GM10847 (cell line): Measurements from ENCODE around the gene TRIM27.

Experiments
- POLR2A ChIP-seq: IDR thresholded peaks from 2 replicates; pipeline ENCODE4 v1.6.1; 2011; ENCODE audit not compliant: insufficient read length; ENCODE audit errors: extremely low read depth

TRIM27 gene

GRCh38 chr6:28923318-28924102 lies at the start of gene TRIM27:
Gene TRIM27, minus strand, starts transcription at chr6:28923985. Its CDS starts 353 bp downstream, at chr6:28923632.
- TF ChIP-seq POLR2A = peak; percentile 93

DNA sequence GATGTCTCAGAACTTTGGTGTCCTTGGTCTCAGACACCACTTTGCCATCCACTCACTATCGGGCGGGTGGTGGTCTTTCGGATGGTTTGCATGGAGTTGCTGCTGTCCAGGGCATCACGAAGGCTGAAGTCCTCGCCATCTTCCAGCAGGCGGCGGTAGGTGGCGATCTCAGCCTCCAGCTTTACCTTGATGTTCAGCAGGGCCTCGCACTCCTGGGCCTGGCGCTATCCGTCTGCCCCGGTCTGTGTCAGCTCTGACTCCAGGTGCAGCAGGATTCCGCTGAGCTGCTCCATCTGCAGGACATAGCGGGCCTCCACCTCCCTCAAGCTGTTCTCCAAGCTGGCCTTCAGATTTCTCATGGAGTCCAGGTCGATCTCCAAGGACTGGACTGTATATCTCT lies 45.3 kb upstream of the TRIM27 start:
- TF ChIP-seq POLR2A = no peak

- no peak for TF ChIP-seq POLR2A
Observed at GRCh38 chr6:28968476-28968875, 44.7 kb upstream of the TRIM27 start.

- TF ChIP-seq POLR2A = no peak
Observed at GRCh38 chr6:28965706-28966105, 41.9 kb upstream of the TRIM27 start.

DNA sequence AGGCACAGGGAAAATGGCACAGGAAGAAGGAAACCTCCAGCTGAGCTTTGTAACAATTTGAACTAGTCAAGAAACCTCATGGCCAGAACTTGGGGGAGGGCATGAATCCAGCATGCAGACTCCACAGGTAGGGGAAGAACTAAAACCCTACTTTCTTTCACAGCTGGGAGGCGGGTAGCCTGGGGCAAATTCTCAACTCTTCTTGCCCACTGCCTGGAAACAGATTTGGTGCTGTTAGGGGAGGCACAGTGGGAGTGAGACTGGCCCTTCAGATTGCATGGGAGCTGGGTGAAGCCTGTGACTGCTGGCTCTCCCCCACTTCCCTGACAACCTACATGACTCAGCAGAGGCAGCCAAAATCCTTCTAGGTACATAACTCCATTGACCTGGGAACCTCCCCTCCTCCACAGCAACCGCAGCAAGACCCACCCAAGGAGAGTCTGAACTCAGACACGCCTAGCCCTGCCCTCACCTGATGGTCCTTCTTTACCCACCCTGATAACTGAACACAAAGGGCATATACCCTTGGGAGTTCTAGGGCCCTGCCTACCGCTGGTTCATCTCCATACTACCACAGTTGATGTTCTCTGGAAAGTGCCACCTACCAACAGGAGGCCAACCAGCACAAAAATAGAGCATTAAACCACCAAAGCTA lies 37.2 kb upstream of the TRIM27 start:
- TF ChIP-seq POLR2A = no peak

- TF ChIP-seq POLR2A = no peak
Observed at GRCh38 chr6:28956331-28956730, 32.5 kb upstream of the TRIM27 start.

- TF ChIP-seq POLR2A = no peak
Observed at GRCh38 chr6:28953585-28954258, 29.9 kb upstream of the TRIM27 start.

GRCh38 chr6:28953039-28953584 lies 29.3 kb upstream of the TRIM27 start:
- TF ChIP-seq POLR2A = no peak

DNA sequence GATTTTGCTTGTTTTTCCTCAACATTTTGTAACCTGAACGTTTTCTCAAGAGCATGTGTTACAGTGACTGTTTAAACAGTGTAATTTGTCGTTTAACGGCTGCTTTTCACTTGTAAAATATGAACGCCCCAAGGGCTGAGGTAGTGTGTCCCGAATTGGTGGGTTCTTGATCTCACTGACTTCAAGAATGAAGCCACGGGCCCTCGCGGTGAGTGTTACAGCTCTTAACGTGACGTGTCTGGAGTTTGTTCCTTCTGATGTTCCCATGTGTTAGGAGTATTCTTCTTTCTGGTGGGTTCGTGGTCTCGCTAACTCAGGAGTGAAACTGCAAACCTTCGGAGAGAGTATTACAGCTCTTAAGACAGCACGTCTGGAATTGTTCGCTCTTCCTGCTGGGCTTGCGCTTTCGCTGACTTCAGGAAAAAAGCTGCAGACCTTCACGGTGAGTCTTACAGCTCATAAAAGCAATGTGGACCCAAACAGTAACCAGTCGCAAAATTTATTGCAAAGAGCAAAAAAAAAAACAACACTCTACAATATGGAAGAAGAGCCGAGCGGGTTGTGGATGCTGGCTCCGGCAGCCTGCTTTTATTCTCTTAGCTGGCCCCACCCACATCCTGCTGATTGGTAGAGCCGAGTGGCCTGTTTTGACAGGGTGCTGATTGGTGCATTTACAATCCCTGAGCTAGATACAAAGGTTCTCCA lies 25.1 kb upstream of the TRIM27 start:
- TF ChIP-seq POLR2A = no peak

DNA sequence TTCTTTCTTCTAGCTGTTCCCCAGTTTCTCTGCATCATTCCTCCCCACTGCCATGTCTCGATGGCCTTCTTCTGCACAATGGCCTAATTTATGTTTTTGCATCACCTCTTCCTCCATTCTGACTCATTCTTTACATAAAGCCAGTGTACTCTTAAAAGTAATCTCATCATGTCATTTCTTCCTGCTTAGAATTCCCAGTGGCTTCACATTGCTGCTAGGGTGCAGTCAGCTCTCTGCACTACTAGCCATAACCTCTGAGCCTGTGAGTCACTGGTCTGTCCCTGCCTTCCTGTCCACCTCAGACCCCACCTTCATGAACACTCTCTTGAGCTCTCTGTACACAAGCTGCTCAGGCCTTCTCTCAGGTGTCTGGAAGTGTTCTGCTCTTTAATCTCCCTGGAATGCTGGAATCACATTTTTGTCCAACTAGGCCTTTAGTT lies 24.1 kb upstream of the TRIM27 start:
- no peak for TF ChIP-seq POLR2A

GRCh38 chr6:28947067-28947765 lies 23.4 kb upstream of the TRIM27 start:
- TF ChIP-seq POLR2A = no peak

GRCh38 chr6:28945349-28945748 lies 21.6 kb upstream of the TRIM27 start:
- no peak for TF ChIP-seq POLR2A

GRCh38 chr6:28944412-28944865 lies 20.7 kb upstream of the TRIM27 start:
- no peak for TF ChIP-seq POLR2A
